Stimulated activated CD8-positive, alpha-beta memory T cell treated with anti-CD3 and anti-CD28 coated beads, Interleukin-7, amount 100 ng/mL, for 48 hours (primary cell): Measurements from ENCODE around the gene ALKBH2.

Experiments used
- DNase-seq, 2 donors: peaks; one replicate each; pipeline ENCODE4 v3.0.0-alpha.2; 2020; ENCODE audit warnings: low read depth in 1 of 2; ENCODE audit errors: extremely low read depth in 1 of 2

ALKBH2 gene

DNA sequence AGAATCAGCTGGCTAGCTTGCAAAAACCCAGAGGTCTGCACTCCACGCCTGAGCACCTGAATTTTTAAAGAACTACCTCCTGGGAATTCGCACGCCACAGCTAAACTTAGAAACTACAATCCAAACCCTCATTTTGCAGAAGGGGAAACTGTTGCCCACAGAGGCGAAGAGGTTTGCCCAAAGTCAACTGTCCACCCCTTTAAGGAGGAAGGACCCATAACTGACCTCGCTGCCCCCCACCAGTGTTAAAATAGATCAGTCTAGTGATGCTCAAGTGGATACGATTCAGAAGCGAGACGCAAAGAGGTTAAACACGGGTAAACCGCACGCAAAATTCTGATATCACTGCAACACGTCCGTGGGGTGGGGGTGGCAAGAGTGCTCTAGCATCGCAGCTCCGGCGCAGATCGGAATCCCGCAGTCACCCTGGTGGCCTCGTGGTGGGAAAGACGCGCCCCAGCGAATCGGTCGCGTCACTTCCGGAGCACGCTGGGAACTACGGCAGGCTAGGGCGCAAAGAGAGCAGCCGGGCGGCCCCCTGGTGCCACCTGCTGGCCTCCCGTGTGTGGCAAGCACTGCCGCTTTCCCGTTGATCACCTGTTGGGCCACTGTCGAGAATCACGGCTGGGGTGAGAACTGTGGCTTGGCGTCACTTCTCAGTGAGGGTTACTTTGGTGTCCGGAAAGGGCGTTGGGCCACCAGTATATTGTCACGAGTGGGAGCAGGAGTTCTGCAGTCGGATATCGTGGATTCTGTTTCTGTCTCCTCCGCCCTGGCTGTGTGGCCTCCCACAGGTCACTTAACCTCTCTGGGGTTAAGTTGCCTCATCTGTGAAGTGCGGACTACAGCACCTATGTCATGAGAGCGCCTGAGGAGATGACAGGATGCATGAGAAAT, at the start of gene ALKBH2:
TSS of gene ALKBH2 (minus strand) at position 451 of the 897 bp plus-strand sequence. CDS start 686 bp downstream, outside the sequence.
- peak; percentile 87 to 91 for DNase-seq

DNA sequence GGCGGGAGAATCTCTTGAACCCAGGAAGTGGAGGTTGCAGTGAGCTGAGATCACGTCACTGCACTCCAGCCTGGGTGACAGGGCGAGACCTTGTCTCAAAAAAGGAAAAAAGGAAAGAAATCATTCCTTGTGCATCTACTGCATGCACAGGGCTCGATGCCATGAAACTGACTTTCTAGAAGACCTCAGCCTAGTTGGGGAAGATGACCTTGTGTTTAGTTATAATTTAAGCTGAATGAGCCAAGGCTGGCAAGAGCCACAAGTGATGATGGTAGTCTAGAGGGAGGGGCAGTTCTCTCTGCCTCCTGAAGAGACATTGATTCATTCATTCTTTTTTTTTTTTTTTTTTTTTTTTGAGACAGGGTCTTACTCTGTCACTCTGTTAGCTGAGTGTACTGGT, 47.3 kb upstream of the ALKBH2 start:
- no peak for DNase-seq

DNA sequence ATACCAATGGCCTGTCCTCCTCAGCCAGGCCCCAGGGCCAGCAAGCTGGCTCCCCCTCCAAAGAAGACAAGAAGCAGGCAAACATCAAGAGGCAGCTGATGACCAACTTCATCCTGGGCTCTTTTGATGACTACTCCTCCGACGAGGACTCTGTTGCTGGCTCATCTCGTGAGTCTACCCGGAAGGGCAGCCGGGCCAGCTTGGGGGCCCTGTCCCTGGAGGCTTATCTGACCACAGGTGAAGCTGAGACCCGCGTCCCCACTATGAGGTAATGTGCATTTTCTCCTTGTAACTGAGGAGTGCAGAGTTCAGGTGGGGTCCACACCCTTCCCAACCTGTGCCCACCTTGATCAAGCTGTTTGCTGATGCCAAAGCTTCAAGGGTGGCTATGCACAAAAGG, 46.5 kb upstream of the ALKBH2 start:
- DNase-seq: no peak

DNA sequence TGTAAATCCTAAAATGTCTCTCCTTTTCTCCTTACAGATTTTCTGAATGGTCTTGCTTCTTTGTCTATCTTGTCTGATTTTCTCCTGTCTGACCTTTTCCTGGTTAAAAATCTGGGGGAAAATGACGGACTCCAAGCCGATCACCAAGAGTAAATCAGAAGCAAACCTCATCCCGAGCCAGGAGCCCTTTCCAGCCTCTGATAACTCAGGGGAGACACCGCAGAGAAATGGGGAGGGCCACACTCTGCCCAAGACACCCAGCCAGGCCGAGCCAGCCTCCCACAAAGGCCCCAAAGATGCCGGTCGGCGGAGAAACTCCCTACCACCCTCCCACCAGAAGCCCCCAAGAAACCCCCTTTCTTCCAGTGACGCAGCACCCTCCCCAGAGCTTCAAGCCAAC, 46.1 kb upstream of the ALKBH2 start:
- no peak for DNase-seq

DNA sequence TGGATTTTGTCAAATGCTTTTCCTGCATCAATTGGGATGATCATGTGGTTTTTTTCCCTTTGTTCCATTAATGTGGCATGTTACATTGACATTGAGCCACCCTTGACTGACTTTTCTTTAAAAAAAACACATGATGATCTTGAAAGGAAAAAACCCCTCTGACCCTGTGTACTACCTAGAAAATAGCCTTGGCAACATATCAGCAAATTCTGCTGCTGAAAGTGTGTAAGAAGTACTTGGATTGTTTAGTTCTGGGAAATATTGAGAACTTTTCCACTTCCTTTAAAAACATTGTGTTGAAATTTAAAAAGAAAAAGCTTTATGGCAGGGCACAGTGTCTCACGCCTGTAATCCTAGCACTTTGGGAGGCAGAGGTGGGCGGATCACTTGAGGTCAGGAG, 43.8 kb upstream of the ALKBH2 start:
- no peak for DNase-seq

DNA sequence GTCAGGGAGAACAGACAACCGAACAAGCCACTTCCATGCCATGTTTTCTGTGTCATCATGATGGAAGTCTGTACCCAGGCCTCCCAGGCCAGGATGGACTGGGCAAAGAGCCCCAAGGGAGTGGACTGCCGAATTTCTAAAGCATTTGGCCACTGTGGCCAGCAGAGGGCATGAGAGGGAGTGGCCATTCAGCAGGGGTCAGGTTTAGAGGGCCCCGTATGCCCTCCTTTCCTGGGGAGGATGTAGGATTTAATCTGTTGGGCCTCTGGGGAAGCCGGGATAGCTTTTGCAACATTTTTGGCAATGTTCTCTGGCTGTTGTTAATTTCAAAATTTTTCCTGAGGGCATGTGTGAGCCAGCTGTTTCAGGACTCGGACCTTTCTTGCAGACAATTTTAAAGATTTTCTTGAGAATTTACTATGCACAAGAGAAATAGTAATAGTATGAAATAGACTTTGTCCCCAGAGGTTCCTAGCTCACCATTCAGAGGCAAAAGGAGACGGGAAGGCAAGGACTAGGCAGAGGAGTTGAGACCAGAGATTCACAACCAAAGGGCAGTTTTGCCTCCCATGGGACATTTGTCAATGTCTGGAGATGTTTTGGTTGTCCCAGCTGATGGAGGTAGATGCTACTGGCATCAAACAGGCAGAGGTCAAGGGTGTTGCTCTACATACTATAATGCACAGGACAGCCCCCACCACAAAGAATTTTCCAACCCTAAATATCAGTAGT, 41.1 kb upstream of the ALKBH2 start:
- DNase-seq: no peak

DNA sequence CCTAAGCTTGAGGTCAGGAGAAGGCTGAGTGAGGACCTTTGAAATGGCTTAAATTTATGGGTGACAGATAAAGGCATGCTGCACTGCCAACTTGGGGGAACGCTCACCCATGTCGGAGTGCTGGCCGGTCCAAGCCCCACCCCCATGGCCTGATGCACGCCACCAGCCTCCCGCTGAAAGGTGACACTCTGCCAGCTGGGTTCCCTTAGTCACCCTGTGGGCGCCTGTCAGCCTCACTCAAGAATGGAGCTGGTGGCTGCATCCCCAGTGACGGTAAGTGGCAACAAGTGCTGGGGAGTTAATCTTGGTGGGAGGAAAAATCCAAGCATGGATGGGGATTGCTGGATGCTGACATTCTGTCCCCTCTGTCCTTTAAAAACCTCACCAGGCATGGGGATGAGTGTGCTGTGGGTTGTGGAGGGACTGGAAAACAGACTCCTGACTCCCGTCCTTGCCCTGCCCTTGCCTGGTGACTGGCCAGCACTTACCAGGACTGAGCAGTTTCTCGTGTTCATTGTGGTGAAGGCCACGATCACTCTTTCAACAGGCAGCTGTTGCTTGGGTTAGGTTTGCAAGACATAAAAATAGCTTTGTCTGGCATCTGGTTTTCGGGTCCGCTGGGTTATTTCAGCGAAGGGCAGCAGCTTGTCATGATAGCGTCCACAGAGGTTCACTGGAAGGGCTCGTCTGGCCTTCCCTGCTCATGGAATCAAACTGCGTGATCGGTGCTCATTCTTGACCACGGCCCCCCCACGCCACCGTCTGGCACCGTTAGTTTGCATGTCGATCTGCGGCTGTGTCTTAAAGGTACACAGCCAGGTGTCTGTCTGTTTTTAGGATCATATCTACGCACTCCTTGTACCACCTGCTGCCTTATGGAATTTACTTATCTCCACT, 38.1 kb upstream of the ALKBH2 start:
- DNase-seq: no peak

DNA sequence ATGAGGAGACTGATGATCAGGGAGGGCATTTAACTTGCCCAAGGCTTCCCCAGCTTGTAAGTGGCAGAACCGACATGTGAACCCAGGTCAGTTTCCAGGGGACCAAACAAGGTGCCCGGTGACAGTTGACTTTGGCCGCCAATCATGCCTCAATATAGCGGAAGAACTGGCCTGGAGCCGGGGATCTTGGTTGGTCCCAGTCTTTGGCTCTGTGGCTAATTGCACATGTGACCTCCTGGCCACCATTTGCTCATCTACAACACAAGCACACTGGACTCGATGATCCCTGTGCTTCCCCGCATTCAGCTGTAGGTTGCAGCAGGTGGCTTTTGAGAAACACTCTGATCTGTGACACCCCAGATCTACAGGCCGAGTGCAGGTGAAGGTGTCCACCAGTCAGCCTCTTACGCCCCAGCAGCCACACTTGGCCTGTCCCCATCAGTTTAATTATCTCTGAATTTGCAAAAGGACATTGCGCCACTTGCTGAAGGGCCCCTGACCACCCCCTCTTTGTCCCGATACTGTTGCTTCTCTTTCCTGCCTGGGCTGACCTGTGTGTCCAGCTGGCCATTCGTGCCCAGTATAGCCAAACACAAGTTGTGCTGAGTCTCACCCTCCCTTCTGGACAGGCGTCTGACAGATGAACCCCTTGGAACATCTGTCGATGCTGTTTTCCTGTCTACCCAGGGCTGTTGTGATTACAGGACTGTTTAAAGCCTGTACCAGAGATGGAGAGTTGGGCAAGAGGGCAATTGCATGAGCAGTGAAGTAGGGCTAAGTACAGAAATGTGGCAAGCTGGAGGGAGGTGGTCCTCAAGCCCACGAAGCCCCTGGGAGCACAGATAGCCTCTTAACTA, 37.3 kb upstream of the ALKBH2 start:
- DNase-seq: no peak

DNA sequence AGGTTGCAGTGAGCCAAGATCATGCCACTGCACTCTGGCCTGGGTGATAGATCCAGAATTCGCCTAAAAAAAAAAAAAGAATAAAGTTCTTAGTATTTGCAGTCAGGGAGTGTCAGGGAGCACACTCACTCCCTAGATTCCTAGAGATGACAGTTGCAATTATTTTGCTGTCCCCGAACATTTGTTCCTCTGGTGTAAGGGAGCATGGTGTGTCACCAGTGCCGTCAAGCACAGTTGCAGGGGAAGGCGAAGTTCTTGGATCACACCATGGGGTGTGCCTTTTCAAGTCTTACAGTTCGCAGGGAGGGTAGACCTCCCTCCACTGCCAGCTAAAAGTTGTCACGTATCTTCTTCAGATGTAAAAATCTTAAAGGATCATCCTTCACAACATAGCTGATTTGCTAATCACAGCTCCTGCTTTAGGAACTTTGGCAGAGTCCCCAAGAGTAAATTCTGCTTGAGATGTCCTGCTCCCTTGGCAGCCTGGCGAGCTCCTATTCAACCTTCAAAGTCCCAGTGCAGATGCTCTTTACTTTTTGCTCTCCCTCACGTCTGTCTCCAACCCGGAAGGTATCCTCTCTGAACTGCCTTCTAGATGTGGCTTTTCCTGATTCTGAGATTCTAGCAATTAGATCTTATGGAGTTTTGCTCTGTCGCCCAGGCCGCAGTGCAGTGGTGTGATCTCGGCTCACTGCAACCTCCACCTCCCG, 34.4 kb upstream of the ALKBH2 start:
- DNase-seq: no peak

DNA sequence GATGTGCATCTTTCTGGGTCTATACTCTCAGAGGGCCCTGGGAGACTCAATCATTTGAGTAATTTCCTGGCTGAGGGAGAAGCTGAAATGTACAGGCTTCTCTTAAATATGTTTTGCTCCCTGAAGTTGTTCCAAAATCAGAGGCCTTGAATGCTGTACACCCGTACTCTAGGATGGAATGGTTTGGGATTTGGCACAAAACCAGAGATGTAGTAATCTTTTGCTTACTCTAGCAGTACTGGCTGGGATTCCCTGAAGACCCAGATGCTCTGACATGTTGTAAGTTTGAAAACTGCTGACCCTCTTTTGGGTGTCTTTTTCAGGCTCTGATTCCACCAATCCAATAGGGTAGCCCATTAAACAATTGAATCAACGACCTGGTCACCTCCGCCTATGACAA, 33.5 kb upstream of the ALKBH2 start:
- DNase-seq: no peak

DNA sequence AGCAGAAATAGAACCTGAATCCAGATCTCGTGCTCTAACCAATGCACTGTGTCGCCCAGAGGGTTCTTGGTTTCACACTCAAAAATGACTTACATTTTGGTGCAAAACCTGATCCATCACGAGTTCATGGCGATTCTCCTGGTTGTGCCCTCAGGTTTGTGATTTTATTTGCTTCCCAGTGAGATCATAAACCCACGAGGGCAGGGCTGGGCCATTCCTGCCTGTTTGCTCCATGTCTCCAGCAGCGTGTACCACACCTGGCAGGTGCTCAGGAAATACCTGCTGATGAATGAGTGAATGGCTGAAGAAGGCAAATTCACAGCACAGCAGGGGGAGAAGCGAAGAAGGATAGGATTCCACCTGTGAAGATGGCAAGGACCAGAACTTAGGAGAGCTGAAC, 32.5 kb upstream of the ALKBH2 start:
- DNase-seq: no peak

DNA sequence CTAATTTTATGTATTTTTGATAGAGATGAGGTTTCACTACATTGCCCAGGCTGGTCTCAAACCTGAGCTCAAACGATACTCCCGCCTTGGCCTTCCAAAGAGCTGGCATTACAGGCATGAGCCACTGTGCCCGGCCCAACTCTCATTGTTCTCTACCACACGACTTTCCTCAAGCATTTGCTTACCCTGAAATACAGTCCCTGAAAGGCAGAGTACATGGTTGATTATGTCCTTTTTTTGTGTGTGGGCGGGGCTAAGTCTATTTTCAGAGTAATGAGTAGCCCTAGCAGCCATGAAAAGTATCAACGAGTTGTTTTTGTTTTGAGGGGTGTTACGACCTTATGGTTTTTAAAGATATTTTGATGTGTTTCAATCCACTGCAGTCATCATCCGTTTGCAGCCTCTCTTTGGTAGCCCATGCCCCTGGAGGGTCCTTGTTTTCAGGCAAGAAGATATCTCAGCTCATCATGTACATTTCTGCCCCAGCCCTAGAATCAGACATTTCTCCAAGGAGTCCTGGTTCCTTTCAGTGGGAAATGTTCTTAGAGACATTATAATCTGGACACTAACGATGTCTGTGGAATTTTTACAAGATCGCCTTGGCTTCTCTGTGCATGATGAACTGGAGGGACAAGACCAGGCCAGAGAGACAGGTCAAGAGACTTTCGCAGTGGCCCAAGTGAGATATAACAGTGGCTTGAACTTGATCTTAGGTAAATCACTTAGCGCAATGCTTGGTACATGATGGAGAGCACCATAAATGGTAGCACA, 31.8 kb upstream of the ALKBH2 start:
- DNase-seq: no peak

DNA sequence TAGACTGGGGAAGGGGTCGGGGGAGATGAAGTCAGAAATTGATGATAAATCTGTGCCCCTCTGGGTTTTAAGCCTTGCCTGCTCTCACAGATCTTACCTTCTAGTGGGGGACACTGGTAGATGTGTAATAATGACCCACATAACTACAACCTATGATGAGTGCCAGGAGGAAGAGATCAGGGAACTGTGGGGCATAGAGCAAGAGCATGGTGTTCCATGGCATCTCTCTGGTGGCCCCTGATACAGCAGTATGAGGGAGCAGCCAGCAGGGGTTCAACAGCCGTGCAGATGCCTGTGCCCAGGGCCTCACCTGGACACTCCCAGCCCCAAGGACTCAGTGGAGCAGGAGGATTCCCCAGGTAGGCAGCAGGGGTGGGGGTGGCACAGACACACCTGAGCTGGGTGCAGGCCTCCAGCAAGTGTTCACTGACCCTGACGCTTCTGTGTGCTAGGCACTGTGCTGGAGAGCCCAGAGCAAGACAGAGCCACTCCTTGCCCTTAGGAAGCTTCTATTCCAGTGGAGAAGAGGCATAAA, 28.1 kb upstream of the ALKBH2 start:
- no peak for DNase-seq

DNA sequence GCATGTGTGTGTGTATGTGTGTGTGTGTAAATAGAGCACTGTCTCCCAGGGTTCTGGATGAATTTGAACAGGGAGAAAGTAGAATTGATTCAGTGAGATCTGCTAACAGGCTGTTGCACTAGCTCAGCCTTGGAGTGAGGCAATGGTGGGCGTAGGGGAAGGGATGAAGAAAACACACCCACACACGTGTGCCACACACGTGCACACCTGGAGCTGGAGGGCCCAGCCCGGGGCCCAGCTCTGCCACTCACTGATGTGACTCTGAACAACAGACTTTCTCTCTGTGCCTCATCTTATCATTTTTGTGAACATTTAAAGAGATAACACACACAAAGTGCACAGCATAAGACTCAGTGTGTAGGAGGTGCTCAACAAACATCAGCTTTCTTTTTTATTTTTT, 27.3 kb upstream of the ALKBH2 start:
- DNase-seq: no peak

DNA sequence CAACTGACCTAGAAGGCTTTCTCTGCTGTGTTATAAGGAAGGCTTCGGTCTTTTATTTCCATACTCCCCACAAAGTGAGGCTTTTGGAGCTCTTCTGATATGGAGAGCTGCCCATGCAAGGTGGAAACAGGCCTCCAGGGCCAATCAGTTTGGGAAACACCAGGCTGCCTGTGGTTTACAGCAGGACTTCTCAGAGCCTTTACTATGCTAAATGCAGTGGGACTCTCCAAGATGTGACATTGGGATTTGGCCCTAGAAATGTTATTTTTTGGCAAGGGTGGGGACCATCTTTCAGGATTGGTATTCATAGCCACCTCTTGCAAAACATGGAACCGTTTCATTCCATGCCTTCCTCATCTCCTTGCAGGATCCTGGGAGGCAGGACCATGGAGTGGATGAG, 26.8 kb upstream of the ALKBH2 start:
- no peak for DNase-seq

DNA sequence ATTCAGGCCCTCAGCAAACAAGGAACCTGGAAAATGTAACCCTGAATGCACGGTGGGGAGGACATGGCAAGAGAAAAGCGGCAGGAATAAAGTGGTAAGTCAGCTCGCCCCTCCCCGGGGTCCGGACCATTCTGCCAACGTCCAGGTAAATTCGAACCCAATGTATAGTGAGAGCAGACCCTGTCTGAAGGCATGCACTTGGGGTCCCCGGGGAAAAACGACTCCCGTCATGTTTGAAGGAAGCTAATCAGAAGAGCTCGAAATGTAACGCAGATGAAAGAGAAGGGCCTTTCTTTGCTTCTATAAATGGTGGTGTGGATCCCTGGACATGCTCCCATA, 23.3 kb upstream of the ALKBH2 start:
- no peak for DNase-seq

DNA sequence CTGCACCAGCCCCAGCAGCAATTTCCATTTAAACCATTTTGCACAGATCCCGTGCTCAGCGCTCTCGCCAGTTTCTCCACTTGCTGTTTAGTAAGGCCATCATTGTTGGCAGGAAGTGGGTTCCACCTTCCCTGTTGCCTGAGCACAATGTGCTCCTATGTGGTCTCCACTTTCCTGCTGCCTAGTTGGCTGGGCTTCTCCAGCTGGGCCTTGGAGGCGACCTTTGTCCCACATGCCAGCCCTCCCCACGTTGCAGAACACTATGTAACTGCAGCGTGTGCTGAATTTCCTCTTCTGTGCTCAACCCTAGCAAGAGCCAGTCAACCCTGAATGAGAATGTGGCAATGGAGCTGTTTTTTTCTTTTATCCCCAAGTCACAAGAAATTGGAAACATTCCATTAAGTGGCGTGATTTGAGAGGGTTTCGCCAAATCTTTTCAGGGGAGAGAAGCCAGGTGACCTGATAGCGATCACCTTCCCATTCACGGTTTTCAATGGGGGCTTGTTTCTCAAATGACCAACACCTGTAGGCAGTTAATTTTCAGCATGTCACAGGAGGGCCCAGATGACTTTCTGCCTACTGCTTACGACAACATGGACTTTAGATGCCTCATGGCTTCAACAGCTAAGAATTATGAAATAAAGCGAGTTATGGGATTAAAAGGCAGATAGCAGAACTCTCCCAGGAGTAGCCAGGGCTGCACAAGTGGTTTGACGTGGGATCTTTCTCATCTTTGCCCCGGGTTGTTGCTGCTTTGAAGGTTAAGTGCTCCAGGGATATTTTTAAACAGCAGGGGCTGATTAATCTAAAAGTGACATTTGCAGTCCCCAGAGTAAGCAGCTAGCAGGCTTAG, 22.7 kb upstream of the ALKBH2 start, which contains the start of gene ACACB:
TSS of gene ACACB (plus strand) at position 830 of the 853 bp plus-strand sequence. CDS start 22,819 bp downstream, outside the sequence.
- DNase-seq: no peak

DNA sequence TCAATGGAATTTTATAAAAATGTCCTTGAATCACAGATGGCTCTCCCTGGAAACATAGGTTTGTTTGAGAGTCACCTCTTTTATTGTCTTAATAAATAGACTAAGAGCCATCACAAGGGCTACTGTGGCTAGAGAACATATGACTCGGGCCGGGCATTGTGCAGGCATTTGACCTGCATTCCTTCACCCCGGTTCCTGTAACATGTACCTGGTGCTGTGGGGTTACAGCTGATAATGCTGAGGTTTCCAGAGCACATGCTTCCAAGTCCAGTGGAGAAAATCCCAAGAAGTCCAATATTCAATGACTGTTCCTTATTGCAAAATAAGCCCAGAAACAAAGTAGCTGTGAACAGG, 22.1 kb upstream of the ALKBH2 start:
- DNase-seq: no peak
